A549 (cell line): Measurements from ENCODE around the gene IL17RE. TPM values are rescaled to one million over a fixed set of nuclear protein-coding genes. Genes with fewer than 3 reads are reported as not detected.

Source experiments
- ATAC-seq, 2 experiments: fragments of 200-7000 bp in 1 of 2; fragments of >200 bp in 1 of 2; cut with Nextera tagmentation in 1 of 2; cut with Tn5 transposase in 1 of 2; 3 replicates each; pipeline versions ENCODE4 v1.8.0 to v1.9.1; 2018 to 2020; ENCODE audit warnings: mild to moderate bottlenecking in 1 of 2, moderate library complexity in 1 of 2
- CTCF ChIA-PET: fragments of 300-600 bp; sonication (Branson Sonifier 250); formaldehyde crosslinking; extraction: SDS; loops from one replicate; lab custom pipeline; 2021; ENCODE audit warnings: antibody characterized with exemption, inconsistent platforms; lab: Yijun Ruan, JAX
- POLR2A ChIA-PET: fragments of 350-600 bp; formaldehyde crosslinking; extraction: SDS; loops from one replicate; lab custom pipeline; 2021; ENCODE audit warnings: antibody characterized with exemption, inconsistent platforms; lab: Yijun Ruan, JAX
- DNase-seq, 2 experiments: peaks; one replicate each; pipeline versions ENCODE4 v3.0.0 to v3.0.0-alpha.2; 2011 to 2016; ENCODE audit warnings: low read depth in 1 of 2, low spot score in 1 of 2
- FAIRE-seq: peaks from 2 replicates; lab custom pipeline; 2011; peaks lifted over from hg19 to GRCh38; lab: Jason Lieb, UNC
- H3K27ac ChIP-seq, 2 experiments: fragments of >200 bp; sonication (Bioruptor Twin); formaldehyde crosslinking; 3 replicates each; pipeline ENCODE4 v1.5.1; 2016 to 2017
- H3K4me1 ChIP-seq: fragments of >200 bp; sonication (Bioruptor Twin); formaldehyde crosslinking; 3 replicates; pipeline ENCODE4 v1.6.1; 2016
- H3K4me2 ChIP-seq: fragments of >200 bp; sonication (Bioruptor Twin); formaldehyde crosslinking; 3 replicates; pipeline ENCODE4 v1.6.1; 2016
- H3K4me3 ChIP-seq: fragments of >200 bp; sonication (Bioruptor Twin); formaldehyde crosslinking; 3 replicates; pipeline ENCODE4 v1.5.1; 2016
- H3K9me3 ChIP-seq: fragments of >200 bp; sonication (Bioruptor Twin); formaldehyde crosslinking; 3 replicates; pipeline ENCODE4 v1.6.1; 2016
- CHD4 ChIP-seq: fragments of 200-600 bp; sonication (generic); IDR thresholded peaks from 2 replicates; pipeline ENCODE4 v1.6.1; 2016; ENCODE audit warnings: antibody characterized with exemption, mild to moderate bottlenecking, borderline replicate concordance
- CTCF ChIP-seq: fragments of >200 bp; sonication (Bioruptor Twin); formaldehyde crosslinking; IDR thresholded peaks from 3 replicates; pipeline ENCODE4 v1.5.1; 2016
- ELK1 ChIP-seq: fragments of 150-350 bp; IDR thresholded peaks from 2 replicates; pipeline ENCODE4 v1.6.1; 2014; ENCODE audit warnings: low read depth, mild to moderate bottlenecking, low read length
- FOSL2 ChIP-seq, 2 experiments: fragments of 450-650 bp in 1 of 2; fragments of >200 bp in 1 of 2; sonication (Bioruptor Twin) in 1 of 2; formaldehyde crosslinking; IDR thresholded peaks; 2 replicates each; pipeline versions ENCODE4 v1.5.0 to v1.6.1; 2016 to 2020; ENCODE audit warnings: mild to moderate bottlenecking in 1 of 2, moderate library complexity in 1 of 2
- HEYL ChIP-seq: fragments of 250-450 bp; sonication (Bioruptor Pico); IDR thresholded peaks from 2 replicates; pipeline ENCODE4 v1.8.0; 2021; ENCODE audit warnings: mild to moderate bottlenecking, moderate library complexity
- HOXA7 ChIP-seq: fragments of 250-450 bp; sonication (Bioruptor Pico); IDR thresholded peaks from 2 replicates; pipeline ENCODE4 v1.5.0; 2020; ENCODE audit warnings: mild to moderate bottlenecking, moderate library complexity
- HOXB5 ChIP-seq: fragments of 250-450 bp; sonication (Bioruptor Pico); IDR thresholded peaks from 2 replicates; pipeline ENCODE4 v1.5.0; 2020; ENCODE audit warnings: mild to moderate bottlenecking, moderate library complexity
- NFE2L2 ChIP-seq: fragments of 150-350 bp; conservative IDR thresholded peaks from 2 replicates; pipeline ENCODE4 v1.6.1; 2014; ENCODE audit warnings: low read length
- NPAS2 ChIP-seq: fragments of 250-450 bp; sonication (Bioruptor Pico); IDR thresholded peaks from 2 replicates; pipeline ENCODE4 v1.8.0; 2022; ENCODE audit warnings: mild to moderate bottlenecking, moderate library complexity, borderline replicate concordance
- PHF8 ChIP-seq: fragments of 200-600 bp; sonication (generic); IDR thresholded peaks from 2 replicates; pipeline ENCODE4 v1.6.1; 2016; ENCODE audit warnings: low read depth, mild to moderate bottlenecking, antibody characterized with exemption, moderate library complexity, borderline replicate concordance
- POLR2AphosphoS2 ChIP-seq: conservative IDR thresholded peaks from 2 replicates; pipeline ENCODE4 v1.6.1; 2012; ENCODE audit warnings: low read length, improper control_type of control experiment, inconsistent platforms
- RCOR1 ChIP-seq: fragments of 150-350 bp; IDR thresholded peaks from 2 replicates; pipeline ENCODE4 v1.6.1; 2014; ENCODE audit warnings: antibody characterized with exemption, low read length, low read depth
- RFX5 ChIP-seq: fragments of 450-650 bp; IDR thresholded peaks from 2 replicates; pipeline ENCODE4 v1.7.1; 2014; ENCODE audit warnings: antibody characterized with exemption, mild to moderate bottlenecking, moderate library complexity
- RNF2 ChIP-seq: fragments of 200-600 bp; sonication (generic); IDR thresholded peaks from 2 replicates; pipeline ENCODE4 v1.6.1; 2016; ENCODE audit warnings: low read depth, mild to moderate bottlenecking, antibody characterized with exemption, moderate library complexity, borderline replicate concordance
- SMC3 ChIP-seq: fragments of >200 bp; sonication (Bioruptor Twin); formaldehyde crosslinking; IDR thresholded peaks from 3 replicates; pipeline ENCODE4 v1.6.1; 2018; ENCODE audit warnings: inconsistent platforms
- TFCP2L1 ChIP-seq: fragments of 250-450 bp; sonication (Bioruptor Pico); IDR thresholded peaks from 2 replicates; pipeline ENCODE4 v1.5.0; 2021; ENCODE audit warnings: mild to moderate bottlenecking
- ZSCAN20 ChIP-seq: fragments of 250-450 bp; sonication (Bioruptor Pico); IDR thresholded peaks from 2 replicates; pipeline ENCODE4 v1.8.0; 2022; ENCODE audit warnings: mild to moderate bottlenecking, moderate library complexity
- WGBS: methylation state at CpG from one replicate; pipeline ENCODE4 v1.1.6; 2017; ENCODE audit errors: missing lambda C conversion rate; 5-methylcytosine and 5-hydroxymethylcytosine counted together
- polyA plus RNA-seq, 4 experiments: library from polyadenylated mRNA; depleted of rRNA in 3 of 4; stranded (reverse); fragments of >200 nt; fragmentation: RNase III in 1 of 4; extraction: RNeasy Plus Mini Kit Qiagen cat#74134 plus additional on column Dnase treatment in 1 of 4; gene quantifications; 2 replicates in 3 of 4; 3 replicates in 1 of 4; pipeline ENCODE4 v1.2.3, GENCODE V29; 2011 to 2017
- TF ChIP-seq, protein P1 (sequence below): IDR thresholded peaks from 2 replicates; pipeline ENCODE4 v1.6.1; 2012
- TF ChIP-seq, protein P2 (sequence below): fragments of >200 bp; sonication (Bioruptor Twin); formaldehyde crosslinking; IDR thresholded peaks from 3 replicates; pipeline ENCODE4 v1.6.1; 2016

The IL17RE gene
- polyA plus RNA-seq, 2 of the 4 experiments (the other 2 are of a cell fraction), result 0.44 to 0.53 TPM

DNA sequence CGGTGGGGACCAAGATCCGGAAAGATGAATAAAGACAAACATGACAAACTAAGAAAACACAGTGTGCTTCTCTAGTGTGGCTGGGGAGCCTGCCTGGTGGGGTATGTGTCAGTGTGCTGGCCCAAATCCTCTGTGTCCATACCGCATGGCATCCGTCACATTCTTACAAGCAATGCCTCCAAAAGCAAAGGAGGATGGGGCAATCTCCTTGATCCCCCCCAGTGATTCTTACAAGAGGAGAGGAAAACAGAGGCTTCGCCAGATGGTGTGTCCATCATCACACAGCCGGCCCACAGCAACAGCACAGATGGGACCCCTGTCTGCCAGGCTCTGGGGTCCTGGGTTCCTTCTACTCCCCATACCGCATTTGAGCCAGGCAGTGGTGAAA lies 13.7 kb downstream of the IL17RE start:
- Histone ChIP-seq H3K9me3 (no peaks in the 10 kb centered on the region), H3K4me2 (peak overlapping the region; percentile 98), H3K27ac (peak overlapping the region; percentile 84 to 89), H3K4me1 (peaks cover 40% of the 10 kb centered on the region), H3K4me3 (peak overlapping the region; percentile 47)
- DNase-seq (no peak), FAIRE-seq (no peak), ATAC-seq (peak in 1 of 2 experiments; percentile 13; a peak in 3 of 6 replicates)
- POLR2A ChIA-PET, result interaction anchor here (1.2 to 1.5 kb wide), 2 partner anchors 33 to 123 kb away, joined by 3 read pairs; partner anchors contain the start of gene ARPC4
- no peak for TF ChIP-seq RNF2
- no peak for TF ChIP-seq RFX5
- TF ChIP-seq, all 56 proteins: peak for 0
- CTCF ChIA-PET, result interaction anchor here (0.9 to 11.4 kb wide), 5 partner anchors 16 to 111 kb away, joined by 3 to 73 read pairs (median 4); partner anchors contain the start of genes CRELD1 and JAGN1
- WGBS, result 68% methylated on average over 6 of the region's 7 CpGs

DNA sequence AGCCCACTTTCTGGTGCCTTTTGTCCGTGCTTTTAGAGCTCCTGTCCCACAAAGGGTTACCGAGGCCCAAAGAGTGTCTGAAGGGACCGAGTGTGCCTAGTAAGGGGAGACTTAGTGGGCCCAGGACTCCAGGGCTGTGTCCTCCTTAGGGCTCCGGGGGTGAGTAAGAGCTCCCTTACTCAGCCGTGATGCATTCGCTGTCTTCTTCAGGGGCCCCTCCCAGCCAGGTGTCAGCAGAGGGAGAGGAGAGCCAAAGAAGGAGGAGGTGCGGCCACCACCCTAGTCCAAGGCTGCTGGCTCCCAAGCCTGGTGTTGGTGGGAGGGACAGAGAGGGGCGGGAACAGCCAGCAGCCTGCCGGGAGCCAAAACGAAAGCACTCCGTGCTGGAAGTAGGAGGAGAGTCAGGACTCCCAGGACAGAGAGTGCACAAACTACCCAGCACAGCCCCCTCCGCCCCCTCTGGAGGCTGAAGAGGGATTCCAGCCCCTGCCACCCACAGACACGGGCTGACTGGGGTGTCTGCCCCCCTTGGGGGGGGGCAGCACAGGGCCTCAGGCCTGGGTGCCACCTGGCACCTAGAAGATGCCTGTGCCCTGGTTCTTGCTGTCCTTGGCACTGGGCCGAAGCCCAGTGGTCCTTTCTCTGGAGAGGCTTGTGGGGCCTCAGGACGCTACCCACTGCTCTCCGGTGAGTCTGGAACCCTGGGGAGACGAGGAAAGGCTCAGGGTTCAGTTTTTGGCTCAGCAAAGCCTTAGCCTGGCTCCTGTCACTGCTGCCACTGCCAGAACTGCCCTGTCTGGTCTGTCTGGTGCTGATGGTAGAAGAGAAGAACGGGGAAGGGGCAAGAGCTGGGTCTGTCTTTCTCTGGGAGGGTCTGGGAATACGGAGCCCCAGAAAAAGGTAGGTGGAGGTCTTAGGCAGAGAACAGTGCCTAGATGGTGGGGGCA lies 14.4 kb downstream of the IL17RE start, which contains the start of gene IL17RC:
TSS of gene IL17RC (plus strand) at position 365 of the 947 bp plus-strand sequence. CDS start at position 583, 218 bp downstream.
- Histone ChIP-seq H3K4me3 (peak within 1 kb of the TSS; percentile 47), H3K4me2 (peak within 1 kb of the TSS; percentile 98), H3K9me3 (no peaks in the 10 kb centered on the region), H3K4me1 (peaks cover 37% of the 10 kb centered on the region), H3K27ac (peak within 1 kb of the TSS; percentile 84 to 89)
- CTCF ChIA-PET, result interaction anchor here (0.7 to 11.4 kb wide), 6 partner anchors 15 to 112 kb away, joined by 3 to 73 read pairs (median 4); partner anchors contain the start of genes CIDEC, CRELD1 and JAGN1
- ATAC-seq, result peak; percentile 90 to 95
- 10% methylated on average over 16 of the region's 19 CpGs for WGBS
- no peak for FAIRE-seq
- peak; percentile 82 to 83 for DNase-seq
- no peak for TF ChIP-seq HEYL (CRISPR knock-in tag)
- TF ChIP-seq CHD4, result no peak
- TF ChIP-seq PHF8, result peak; percentile 43; the same call in 1 of the 2 replicates
- no peak for TF ChIP-seq FOSL2 (IDR thresholded peaks at IDR 0.05)
- peak; percentile 14; the same call in 1 of the 2 replicates for TF ChIP-seq FOSL2 (CRISPR knock-in tag; IDR thresholded peaks at IDR 0.05)
- no peak for TF ChIP-seq NPAS2 (CRISPR knock-in tag)
- TF ChIP-seq, protein P1, sequence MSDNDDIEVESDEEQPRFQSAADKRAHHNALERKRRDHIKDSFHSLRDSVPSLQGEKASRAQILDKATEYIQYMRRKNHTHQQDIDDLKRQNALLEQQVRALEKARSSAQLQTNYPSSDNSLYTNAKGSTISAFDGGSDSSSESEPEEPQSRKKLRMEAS, result peak; percentile 38; the same call in 1 of the 2 replicates
- POLR2A ChIA-PET, result interaction anchor here (1.2 to 1.5 kb wide), 2 partner anchors 33 to 124 kb away, joined by 3 read pairs; partner anchors contain the start of gene ARPC4

DNA sequence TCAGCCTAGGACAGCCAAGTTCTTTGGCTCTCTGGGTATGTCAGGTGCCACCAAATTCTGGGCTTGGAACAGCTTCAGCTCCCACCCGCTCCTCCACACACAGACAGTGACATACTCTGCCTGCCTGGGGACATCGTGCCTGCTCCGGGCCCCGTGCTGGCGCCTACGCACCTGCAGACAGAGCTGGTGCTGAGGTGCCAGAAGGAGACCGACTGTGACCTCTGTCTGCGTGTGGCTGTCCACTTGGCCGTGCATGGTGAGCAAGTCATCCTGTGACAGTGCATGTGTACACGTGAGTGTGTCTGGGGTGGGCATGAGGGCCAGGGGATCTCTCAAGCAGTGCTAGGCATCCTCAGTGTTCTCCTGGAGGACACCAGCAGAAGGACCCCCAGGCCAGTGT lies 15.2 kb downstream of the IL17RE start:
- DNase-seq (no peak), ATAC-seq (no peak), FAIRE-seq (no peak)
- CTCF ChIA-PET, result interaction anchor here (0.7 to 11.4 kb wide), 3 partner anchors 14 to 91 kb away, joined by 5 to 73 read pairs (median 54); partner anchors contain the start of gene CRELD1
- H3K27ac ChIP-seq, result peak overlapping the region; percentile 84 to 89; a peak in 4 of 6 replicates
- no peaks in the 10 kb centered on the region for H3K9me3 ChIP-seq
- peak overlapping the region; percentile 98 for H3K4me2 ChIP-seq
- peaks cover 29% of the 10 kb centered on the region for H3K4me1 ChIP-seq
- WGBS, result 89% methylated on average over 8 of the region's 10 CpGs
- TF ChIP-seq, protein P1, result no peak
- no peak for TF ChIP-seq HEYL (CRISPR knock-in tag)
- TF ChIP-seq NFE2L2, result no peak
- no peak for TF ChIP-seq HOXB5 (CRISPR knock-in tag)
- TF ChIP-seq HOXA7 (CRISPR knock-in tag), result no peak
- TF ChIP-seq RCOR1, result no peak
- no peak for TF ChIP-seq FOSL2 (IDR thresholded peaks at IDR 0.05)
- no peak for TF ChIP-seq FOSL2 (CRISPR knock-in tag; IDR thresholded peaks at IDR 0.05)
- TF ChIP-seq ZSCAN20 (CRISPR knock-in tag), result no peak
- no peak for TF ChIP-seq POLR2AphosphoS2
- no peak for TF ChIP-seq TFCP2L1 (CRISPR knock-in tag)
- no peak for TF ChIP-seq ELK1
- TF ChIP-seq CTCF, result no peak
- TF ChIP-seq SMC3, result no peak
- TF ChIP-seq, protein P2, sequence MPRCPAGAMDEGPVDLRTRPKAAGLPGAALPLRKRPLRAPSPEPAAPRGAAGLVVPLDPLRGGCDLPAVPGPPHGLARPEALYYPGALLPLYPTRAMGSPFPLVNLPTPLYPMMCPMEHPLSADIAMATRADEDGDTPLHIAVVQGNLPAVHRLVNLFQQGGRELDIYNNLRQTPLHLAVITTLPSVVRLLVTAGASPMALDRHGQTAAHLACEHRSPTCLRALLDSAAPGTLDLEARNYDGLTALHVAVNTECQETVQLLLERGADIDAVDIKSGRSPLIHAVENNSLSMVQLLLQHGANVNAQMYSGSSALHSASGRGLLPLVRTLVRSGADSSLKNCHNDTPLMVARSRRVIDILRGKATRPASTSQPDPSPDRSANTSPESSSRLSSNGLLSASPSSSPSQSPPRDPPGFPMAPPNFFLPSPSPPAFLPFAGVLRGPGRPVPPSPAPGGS, result no peak
- POLR2A ChIA-PET, result no interaction called here
- H3K4me3 ChIP-seq, result no peak overlapping the region
